GM12878 (cell line): ENCODE measurements around the gene CAMTA1.

Experiments
- BCLAF1 ChIP-seq: fragments of 450-650 bp; IDR thresholded peaks from 2 replicates; pipeline ENCODE4 v1.6.1; 2017; ENCODE audit warnings: antibody characterized with exemption, mild to moderate bottlenecking, moderate library complexity
- CTCF ChIP-seq, 3 experiments: IDR thresholded peaks in 2 of 3; conservative IDR thresholded peaks in 1 of 3; 2 replicates each; pipeline ENCODE4 v1.5.1; 2011; ENCODE audit warnings: low read depth in 3 of 3, low read length in 3 of 3, mild to moderate bottlenecking in 3 of 3, control low read depth in 2 of 3, moderate library complexity in 2 of 3, inconsistent platforms in 1 of 3, mixed read lengths in 1 of 3; ENCODE audit not compliant: control insufficient read depth in 2 of 3, insufficient read depth in 1 of 3; ENCODE audit errors: extremely low read depth in 1 of 3
- EZH2 ChIP-seq: IDR thresholded peaks from 2 replicates; pipeline ENCODE4 v1.6.1; 2012; ENCODE audit warnings: low read depth, mild to moderate bottlenecking, control low read depth, inconsistent platforms, low read length, borderline replicate concordance; ENCODE audit not compliant: control insufficient read depth
- NFYB ChIP-seq: IDR thresholded peaks from 2 replicates; pipeline ENCODE4 v1.6.1; 2011; ENCODE audit warnings: low read depth, mild to moderate bottlenecking, low read length, improper control_type of control experiment, moderate library complexity; ENCODE audit not compliant: insufficient read depth
- REST ChIP-seq: IDR thresholded peaks from 2 replicates; pipeline ENCODE4 v1.6.1; 2012; ENCODE audit warnings: mild to moderate bottlenecking, low read depth, low read length
- SREBF2 ChIP-seq: IDR thresholded peaks from 2 replicates; pipeline ENCODE4 v1.6.1; 2012; ENCODE audit warnings: mild to moderate bottlenecking, low read length

GRCh38 chr1:7716506-7716905 lies 931.3 kb downstream of the CAMTA1 start:
- no peak for TF ChIP-seq REST
- TF ChIP-seq CTCF (IDR thresholded peaks at IDR 0.05 in 2 of 3, conservative IDR thresholded peaks at IDR 0.05 in 1 of 3; ENCODE audit: control insufficient read depth in 2 of 3, extremely low read depth in 1 of 3, insufficient read depth in 1 of 3, low read depth in 3 of 3, low read length in 3 of 3): no peak
- no peak for TF ChIP-seq BCLAF1
- no peak for TF ChIP-seq NFYB
- no peak for TF ChIP-seq SREBF2
- TF ChIP-seq EZH2: no peak
